Germinal center (tissue), 1 donor: ENCODE results near the gene RIN2.

ENCODE experiments used
- DNase-seq: peaks from one replicate; pipeline ENCODE4 v3.0.0; 2012; ENCODE audit warnings: mixed read lengths, low spot score

Gene RIN2, protein sequence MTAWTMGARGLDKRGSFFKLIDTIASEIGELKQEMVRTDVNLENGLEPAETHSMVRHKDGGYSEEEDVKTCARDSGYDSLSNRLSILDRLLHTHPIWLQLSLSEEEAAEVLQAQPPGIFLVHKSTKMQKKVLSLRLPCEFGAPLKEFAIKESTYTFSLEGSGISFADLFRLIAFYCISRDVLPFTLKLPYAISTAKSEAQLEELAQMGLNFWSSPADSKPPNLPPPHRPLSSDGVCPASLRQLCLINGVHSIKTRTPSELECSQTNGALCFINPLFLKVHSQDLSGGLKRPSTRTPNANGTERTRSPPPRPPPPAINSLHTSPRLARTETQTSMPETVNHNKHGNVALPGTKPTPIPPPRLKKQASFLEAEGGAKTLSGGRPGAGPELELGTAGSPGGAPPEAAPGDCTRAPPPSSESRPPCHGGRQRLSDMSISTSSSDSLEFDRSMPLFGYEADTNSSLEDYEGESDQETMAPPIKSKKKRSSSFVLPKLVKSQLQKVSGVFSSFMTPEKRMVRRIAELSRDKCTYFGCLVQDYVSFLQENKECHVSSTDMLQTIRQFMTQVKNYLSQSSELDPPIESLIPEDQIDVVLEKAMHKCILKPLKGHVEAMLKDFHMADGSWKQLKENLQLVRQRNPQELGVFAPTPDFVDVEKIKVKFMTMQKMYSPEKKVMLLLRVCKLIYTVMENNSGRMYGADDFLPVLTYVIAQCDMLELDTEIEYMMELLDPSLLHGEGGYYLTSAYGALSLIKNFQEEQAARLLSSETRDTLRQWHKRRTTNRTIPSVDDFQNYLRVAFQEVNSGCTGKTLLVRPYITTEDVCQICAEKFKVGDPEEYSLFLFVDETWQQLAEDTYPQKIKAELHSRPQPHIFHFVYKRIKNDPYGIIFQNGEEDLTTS

DNA sequence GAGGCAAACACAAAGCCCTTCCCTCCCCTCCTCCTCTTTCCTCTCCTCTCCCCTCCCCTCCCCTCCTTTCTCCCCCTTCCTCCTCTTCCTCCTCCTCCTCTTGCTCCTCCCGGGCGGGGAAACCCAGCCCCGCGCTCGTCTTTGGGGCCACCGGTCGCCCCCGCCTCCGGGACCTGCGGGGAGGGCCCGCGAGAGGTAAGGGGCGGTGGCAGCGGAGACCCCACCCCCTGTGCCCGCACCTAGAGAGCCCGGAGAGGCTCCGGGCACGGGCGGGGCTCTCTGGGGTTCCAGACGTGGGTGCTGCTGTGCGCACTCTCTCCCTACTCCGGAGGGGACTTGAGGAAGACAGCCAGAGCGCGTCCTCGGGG is at the start of gene RIN2:
TSS of gene RIN2 (plus strand) at position 126 of the 368 bp plus-strand sequence. CDS start 131,344 bp downstream, outside the sequence.
- peak; percentile 33 for DNase-seq

DNA sequence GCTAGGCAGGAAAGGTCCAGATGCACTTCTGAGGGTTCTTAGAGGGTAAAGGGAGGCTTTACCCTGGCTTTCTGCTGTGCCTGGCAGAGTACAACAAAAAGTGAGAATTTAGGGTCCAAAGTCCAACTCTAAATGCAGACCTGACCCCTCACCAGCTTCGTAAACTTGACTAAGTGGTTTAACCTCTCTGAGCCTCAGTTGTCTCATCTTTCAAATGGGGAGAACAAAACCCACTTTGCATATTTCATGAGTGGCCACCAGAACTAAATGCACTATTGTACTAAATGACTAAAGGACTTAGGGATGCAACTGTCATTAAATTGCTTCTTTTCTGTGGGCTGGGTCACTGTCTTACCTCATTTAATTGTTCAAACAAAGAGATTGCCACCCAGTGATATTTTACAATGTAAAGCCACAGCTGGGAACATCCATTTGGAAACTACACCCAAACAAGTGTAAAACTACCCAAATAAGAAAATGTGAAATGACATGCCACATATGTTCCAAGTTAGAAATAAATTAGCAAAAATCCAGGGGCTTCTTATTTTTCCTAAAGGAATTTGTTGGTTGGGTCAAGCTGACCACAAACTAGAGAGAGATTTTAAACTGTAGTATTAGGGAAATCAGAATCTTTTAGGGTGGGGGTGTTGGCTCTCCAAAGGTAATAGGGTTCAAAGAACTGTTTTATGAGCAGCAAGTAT is 48.3 kb upstream of the RIN2 start:
- no peak for DNase-seq

DNA sequence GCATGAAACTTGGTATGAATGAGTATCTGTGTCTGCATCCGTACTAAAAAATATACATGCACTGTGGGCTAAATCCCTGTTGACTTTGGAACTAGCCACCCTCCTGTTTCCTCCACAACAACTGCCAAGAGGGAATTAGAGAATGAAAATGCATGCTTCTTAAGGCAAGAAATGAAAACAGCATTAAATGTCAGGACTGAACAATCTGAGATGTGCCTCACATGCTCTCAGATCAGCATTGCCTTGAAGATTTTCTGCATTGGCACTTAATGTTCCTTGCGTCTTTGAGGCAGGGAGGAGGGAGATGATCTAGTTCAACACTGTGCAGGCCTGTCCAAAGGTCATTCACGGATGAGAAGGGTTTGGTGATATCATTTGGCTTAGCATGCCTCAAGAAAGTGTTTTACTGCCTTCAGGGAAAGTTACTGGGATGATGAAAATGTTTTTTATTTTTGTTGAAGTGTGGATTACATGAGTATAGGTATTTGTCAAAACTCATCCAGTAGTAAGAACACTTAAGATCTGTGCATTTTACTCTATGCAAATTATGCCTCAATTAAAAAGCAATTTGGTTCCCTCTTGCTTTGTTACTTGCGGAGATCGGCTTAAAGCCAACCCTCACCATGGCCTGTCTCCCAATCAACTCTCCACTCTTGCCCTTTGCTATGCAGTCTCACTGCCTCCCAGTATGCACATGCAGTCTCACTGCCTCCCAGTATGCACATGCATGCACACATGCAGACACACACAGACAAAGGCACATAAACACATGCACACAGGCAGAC is 47.5 kb upstream of the RIN2 start:
- no peak for DNase-seq

DNA sequence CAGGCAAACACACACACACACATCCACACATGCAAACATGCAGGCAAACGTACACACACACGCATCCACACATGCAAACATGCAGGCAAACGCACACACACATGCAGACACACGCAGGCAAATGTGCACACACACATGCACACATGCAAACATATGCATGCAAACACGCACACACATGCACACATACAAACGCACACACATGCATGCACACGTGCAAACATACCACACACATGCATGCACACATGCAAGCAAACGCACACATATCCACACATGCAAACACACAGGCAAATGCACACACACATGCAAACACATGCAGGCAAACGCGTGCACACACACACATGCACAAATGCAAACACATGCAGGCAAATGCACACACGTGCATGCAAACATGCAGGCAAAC is 46.9 kb upstream of the RIN2 start:
- DNase-seq, result no peak

DNA sequence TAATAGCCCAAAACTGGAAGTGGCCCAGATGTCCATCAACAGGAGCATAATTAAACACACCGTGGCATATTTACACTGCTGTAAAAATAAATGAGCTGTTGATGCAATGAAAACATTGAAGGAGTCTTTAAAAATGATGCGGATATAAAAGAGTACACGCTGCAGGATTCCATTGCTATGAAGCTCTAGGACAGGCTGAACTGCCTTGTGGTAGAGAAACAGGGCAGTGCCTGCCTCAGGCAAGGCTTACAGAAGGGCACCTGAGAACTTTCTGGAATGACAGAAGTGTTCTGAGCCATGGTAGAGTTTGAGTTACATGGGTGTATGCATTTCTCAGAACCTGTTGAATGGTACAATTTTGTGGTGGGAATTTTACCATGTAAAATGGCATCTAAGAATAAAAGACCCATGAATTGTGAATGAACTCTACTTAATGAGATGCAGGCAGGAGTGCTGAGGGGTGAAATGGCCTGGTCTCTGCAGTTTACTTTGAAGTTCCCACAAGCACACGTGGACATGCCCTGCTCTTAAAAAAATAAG is 45.3 kb upstream of the RIN2 start:
- no peak for DNase-seq

DNA sequence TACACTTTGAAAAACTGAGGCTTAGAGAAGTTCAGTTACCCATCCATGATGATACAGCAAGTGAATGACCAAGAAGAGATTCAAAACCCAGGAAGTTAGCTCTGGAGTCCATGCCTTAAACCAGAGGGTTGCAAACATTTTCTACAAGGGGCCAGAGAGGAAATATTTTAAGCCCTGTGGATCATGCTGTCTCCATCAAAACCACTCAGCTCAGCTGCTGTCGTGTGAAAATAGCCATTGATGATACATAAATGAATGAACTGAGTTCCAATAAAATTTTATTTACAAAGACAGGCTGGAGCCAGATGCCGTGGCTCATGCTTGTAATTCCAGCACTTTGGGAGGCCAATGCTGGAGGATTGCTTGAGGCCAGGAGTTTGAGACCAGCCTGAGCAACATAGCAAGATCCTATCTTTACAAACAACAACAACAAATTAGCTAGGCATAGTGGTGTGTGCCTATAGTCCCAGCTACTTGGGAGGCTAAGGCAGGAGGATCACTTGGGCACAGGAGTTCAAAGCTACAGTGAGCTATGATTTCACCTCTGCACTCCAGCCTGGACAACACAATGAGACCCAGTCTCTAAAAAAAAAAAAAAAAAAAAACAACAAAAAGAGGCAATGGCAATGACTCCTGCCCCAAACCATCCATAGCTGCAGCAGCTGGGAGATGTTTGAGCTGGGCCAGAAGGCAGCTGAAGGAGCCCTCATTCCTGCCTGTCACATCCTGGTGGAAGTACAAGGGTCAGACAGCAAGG is 44.1 kb upstream of the RIN2 start:
- no peak for DNase-seq

DNA sequence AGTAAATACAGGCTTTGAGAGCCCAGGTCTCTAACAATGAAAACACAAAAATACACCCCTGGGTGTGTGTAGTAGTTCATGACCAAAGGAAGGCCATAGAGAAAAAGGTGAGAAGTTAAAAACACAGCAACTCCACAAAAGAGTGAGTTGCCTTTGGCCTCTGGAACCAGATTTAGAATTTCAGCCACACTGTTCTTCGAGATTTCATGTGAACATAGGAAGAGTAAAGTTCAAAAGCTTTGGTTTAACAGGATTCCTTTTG is 43.5 kb upstream of the RIN2 start:
- DNase-seq, result no peak

DNA sequence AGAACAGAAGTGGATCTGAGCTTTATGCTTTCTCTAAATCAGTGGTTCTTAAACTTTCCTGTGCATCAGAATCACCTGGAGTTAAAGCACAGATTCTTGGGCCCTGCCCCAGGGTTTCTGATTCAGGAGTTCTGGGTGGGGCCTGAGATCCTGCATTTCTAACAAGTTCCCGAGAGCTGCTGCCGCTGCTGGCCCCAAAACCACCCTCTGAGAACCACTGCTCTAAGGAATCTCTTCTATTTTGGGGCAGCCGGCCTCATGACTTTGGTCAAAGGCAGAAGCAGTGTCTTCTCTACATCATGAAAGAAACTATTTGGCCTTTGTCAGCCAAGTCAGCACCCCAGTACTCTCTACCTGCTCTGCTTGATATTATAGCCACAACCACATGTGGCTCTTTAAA is 42.1 kb upstream of the RIN2 start:
- no peak for DNase-seq

DNA sequence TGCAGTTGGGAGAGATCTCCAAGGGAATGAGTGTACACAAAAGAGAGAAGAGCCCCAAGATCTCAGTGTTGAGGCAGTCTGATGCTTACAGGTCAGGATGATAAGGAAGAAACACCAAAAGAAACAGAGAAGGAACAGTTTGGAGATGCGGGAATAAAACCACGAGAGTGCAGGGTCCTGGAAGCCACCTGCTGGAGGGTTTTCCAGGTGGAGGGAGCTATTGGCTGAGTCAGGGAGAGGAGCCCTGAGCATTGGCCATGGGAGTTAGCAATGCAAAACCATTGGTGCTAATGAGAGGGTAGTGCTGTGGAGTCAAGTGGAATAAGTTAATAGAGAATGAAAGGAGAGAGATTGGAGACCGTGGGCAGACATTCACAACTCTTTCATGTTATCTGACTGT is 39.2 kb upstream of the RIN2 start:
- DNase-seq, result no peak

DNA sequence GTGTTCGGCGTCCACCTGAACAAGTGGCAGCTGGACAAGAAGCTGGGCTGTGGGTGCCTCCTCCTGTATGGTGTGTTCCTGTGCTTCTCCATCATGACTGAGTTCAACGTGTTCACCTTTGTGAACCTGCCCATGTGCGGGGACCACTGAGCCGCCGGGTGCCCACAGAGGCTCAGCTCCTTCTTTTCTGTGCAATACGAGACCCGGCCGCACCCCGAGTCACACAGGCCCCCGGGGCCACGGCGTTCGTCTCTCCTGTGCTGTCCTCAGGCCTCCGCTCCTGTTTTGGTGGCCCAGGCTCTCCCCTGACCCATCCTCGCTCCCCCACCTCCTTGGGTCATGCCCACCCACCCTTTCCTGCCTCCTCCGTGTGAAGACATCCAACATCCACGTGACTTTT is 37.1 kb upstream of the RIN2 start:
- no peak for DNase-seq

DNA sequence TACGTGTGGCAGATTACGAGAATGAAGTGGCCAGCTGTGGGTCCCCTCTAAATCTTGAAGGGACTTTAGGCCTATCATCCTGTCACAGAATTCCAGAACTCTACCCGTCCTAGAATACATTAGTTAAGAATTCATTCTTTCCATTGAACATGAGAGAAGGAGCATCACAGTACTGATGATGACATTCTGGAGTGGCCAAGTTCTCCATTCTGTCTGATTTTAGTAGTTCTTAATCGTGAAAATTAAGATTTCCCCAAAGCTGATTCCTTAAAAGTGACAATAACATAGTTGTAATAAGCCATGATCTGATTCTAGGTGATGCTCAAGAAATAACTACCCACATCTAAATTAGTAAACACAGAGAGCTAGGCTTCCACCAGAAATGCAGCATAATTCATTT is 35.0 kb upstream of the RIN2 start:
- no peak for DNase-seq

DNA sequence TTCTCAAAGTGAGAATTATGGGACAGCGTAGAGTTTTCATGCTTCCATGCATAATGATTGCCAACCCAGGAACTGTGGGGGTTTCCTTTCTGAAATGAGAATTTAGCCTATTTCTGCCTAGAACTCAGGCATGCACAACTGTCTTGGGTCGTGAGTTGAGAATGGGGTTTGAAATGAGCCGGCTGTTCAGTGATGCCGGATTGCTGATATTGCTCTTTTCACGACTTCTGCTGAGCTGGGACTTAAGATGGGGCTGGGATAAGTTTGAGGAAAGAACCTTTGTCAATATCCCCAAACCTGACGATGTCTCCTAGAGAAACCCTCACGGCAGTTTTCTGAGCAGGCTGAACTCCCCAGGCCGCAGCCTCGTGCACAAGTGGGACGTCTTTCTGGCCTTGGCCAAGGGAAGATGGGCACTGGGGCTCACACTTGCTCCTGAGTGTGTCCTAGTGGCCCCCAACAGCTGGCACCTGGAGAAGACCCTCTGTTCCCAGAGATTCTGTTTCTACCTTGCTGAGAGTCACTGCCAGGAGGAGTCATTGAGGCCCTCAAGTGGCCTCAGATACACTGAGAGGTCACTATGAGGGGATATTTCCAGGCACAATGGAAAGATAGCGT is 34.1 kb upstream of the RIN2 start:
- DNase-seq, result no peak

DNA sequence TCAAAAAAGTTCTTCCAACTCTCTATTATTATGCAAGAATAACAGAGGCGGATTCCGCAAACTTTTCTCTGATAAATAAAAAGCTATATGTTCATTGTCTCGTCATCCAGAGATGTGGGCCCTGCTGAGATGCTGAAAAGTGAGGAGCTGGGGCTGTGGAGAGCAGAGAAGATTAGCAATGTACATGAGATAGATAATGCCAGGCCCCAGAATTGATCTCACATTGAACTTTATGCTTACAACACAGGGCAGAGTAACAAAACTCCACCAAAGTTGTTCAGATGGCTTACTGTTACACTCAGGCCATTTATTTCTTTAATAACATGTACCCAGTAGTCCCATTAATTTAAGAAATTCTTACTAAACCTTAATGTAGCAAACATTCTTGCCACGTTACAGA is 32.7 kb upstream of the RIN2 start:
- no peak for DNase-seq

DNA sequence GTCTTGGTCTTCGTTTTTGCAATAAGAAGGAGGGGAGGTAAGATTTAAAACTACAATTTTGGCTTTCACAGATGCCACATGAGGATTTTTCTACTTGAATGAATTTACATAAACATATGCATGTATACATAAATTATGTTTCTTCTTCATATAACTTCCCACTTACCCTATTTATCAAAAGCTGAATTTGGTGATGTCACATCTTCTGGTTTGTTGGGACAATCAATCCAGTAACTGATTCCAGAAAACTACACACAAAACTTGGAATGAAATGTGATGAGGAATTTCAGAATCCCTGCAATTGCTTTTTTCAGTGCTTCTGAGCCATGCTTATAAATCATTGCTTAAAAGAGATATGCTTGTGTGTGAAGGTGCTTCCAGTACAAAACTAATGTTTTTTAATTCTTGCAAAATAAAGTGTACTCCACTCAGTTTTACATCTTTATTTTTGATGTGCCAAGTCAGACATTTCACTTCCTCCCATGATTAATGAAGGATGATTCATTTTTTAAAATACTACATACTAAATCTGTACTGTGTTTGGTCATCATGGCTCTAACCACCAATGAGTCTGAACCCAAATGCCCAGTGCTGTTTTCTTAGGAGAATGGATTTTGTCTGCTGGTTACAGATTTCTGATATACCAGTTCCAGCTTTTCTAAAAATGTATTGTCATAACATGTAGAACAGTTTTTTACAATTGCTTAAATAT is 32.1 kb upstream of the RIN2 start:
- DNase-seq, result peak; percentile 22

DNA sequence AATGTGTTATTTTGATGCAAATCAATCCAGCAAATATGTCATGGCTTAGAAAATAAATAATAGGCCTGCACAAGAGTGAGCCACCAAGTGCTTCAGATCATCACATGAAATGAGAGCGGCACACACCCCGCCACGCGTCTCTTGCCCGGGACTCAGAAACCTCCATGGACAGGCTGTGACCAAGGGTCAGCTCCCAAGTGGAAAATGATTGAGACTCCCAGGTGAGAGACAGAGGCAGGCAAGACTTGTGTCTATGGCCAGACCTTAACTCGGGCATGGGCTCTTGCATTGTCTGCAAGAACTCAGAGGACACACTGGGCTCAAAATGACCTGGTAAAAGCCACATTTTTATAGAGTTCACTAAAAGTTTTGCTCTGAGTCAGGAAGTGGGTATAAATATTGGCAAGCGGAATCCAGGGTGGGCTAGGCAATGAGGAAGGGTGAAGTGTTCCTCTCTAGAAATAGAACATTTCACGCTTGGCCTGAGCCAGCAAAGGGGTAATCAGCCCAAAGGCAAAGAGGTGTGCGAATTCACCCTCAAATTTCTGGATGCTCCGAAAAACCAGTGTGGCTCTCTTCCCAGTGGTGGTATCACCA is 30.7 kb upstream of the RIN2 start:
- peak; percentile 54 for DNase-seq

DNA sequence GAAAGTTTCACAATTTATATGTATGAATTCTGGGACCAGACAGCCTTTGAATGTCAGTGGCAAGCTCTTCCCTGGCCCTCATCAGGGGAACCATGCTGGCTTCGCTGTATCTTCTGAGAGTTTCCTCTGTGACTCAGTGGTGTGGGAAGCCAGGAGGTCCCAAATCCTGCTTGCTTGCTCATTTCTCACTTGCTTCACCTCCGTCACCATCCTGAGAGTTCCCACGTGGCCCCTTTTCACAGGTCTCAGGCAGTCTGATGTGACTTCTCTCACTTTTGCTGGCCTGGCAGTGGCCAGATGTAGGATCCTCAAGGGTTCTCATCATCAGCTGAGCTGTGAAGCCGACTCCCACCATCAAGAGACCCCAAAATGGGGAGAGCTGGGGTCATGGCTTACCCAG is 28.4 kb upstream of the RIN2 start:
- DNase-seq, result no peak

DNA sequence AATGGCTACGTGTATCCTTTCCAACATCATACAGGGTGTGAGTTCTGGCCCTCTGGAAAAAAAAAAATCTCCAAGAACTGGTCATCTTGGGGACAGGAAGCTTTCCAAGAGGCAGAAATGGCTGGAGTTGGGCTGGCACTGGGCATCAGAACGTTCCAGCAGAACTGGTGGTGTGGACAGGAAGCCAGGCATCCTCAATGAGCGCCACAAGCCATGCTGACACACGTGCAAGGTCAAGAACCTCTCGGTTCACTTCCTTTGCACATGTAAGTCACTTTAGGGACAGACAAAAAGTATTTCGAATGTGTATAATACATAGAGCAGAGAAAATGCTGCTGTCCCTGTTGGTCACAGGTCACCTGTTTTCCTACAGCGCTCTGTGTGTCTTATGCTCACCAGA is 27.4 kb upstream of the RIN2 start:
- no peak for DNase-seq

DNA sequence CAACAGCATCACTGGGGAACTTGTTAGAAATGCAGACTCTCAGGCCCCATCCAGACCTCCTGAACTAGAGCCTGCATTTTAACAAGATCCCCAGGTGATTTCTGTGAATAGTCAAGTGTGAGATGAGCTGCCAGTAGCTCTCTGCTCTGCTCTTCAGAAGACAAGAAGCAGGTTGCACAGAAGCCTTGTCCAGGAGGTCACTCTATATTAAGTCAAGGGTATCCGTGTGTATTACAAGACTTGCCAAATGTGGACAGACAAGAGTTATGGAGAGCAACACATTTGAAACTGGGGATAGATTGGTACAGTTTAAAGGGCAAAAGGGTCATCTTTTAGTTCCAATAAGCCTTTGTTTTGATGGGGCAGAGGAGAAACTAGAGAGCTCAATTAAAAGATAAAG is 23.2 kb upstream of the RIN2 start:
- DNase-seq, result no peak

DNA sequence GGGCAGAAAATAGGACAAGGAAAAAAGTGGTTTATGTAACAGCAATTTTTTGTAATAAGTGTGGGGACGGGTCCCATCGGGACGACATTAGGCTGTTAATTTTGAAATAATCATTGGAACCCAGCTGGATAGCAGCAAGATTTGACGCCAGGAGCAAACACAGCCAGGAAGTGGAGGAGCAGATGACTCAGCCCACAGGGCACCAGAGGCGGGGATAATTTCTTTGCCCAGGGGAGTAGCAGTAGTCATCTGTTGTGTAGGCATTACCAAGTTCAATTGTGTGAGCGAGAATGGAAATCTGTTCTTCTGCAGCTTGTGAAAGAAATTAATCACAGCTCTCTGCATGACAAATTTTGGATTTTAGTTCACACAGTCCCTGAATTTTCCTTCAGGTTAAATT is 22.6 kb upstream of the RIN2 start:
- DNase-seq, result peak; percentile 18

DNA sequence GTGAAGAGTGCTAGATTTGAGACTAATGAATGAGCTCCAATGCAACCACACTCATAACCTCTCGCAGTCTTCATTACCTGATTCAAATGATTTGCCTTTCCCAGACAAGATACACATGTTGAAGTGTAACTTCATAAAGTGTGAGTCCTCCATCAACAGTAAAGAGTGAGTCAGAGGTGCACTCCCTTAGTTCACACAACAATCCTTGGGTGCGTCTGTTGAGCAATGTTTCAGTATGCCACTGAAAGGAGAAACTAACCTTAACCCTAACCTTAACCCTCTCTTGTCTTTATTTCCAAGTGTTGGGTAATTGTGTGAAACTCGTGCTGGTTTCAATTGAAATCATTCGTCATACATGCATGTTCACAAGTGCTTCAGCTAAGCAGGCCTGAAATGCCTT is 21.0 kb upstream of the RIN2 start:
- DNase-seq, result no peak
